ENCODE measurements around the gene RPA4.
"Not testable (repeated sequence)": the region's sequence is repeated elsewhere in the genome, so short reads cannot be mapped to it uniquely, and the experiment has no call there.

RPA4 gene, protein sequence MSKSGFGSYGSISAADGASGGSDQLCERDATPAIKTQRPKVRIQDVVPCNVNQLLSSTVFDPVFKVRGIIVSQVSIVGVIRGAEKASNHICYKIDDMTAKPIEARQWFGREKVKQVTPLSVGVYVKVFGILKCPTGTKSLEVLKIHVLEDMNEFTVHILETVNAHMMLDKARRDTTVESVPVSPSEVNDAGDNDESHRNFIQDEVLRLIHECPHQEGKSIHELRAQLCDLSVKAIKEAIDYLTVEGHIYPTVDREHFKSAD

DNA sequence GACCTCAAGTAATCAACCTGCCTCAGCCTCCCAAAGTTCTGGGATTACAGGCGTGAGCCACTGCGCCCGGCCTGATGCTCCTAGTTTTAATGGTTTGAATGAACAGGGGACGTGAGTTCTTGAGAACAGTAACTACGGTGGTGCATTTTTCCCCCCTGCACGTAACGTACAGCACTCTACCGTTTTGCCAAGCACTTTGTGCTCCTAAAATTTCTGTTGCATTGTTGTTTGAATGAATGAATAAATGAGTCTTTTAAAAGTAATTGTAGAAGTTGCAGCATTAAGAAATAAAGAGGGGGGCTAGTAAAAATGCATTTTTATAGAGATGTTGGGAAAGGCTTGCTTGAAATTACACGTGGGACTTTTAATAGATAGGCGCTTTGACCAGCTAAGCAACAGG lies at the start of gene RPA4:
Gene RPA4, plus strand, starts transcription at position 301 of the 400 bp plus-strand sequence. CDS start 403 bp downstream, outside the sequence.
- no peak for DNase-seq

DNA sequence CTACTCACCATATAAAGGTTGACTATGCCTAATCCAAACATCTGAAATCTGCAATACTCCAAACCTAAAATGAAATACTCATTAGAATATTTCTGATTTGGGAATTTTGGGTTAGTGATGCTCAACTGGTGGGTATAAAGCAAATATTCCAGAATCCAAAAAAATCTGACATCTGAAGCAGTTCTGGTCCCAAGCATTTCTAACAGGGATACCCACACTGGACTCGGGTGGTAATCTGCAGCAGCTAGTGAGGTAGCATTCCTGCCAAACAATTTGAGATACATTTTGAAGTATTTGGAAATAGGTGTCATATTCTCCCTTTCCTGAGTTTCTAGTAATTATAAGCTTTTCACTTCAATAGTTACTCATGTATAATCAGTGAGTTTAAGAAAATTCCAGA lies 49.6 kb upstream of the RPA4 start:
- no peak for DNase-seq

DNA sequence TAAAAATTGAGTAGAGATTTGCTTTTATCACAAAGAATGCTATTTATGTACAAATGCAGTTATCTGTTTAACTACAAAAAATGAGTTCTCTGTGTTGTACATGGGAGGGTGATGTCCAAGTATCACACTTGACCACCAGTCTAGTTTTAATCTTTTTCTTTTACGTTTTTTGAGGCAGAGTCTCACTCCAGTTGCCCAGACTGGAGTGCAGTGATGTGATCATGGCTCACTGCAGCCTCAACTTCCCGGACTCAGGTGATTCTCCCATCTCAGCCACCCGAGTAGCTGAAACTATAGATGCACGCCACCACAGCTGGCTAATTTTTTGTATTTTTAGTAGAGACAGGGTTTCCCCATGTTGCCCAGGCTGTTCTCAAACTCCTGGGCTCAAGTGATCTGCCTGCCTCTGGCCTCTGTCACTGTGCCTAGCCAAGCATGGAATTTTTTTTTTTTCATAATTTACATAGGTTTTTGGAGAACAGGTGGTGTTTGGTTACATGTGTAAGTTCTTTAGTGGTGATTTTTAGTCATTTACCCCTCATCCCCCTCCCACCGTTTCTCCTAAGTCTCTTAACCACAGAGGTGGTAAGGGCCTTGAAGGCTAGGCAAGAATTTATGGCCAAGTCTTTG lies 47.9 kb upstream of the RPA4 start:
- no peak for DNase-seq

DNA sequence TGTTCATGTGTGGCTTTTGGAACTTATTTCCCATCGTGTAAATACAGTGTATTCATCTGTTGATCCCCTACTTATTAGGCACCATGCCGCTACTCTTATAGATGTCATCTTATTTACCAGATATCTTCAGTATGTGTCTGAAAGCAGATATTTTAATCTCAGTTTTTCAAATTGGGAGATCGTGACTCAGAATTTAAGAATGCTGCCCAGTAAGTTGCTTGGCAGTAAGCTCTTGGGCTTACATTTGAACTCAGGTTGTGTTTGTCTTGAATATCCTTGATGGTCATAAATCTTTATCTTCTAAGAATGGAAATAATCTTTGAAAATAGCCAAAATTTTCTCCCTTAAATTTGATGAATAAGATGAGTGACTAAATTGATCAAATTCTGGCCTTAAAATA lies 45.9 kb upstream of the RPA4 start:
- no peak for DNase-seq

DNA sequence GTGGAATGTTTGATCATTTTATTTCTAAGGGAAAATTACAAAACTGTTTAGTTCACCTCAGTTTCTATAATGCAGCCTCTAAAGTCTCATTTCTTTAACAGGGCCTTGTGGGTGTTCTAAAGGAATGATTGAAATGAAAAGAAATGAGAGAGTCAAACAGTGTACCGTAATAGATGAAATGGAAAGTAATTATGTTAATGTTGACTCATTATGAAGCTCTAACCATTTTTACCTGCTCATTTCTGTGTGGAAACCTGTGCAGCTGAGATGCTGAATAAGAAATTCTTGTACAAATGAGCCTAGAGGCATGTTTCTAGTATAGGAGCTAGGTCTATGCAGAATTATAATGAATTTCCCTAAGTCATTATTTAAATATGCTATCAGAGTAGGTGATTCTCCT lies 45.2 kb upstream of the RPA4 start:
- no peak for DNase-seq

DNA sequence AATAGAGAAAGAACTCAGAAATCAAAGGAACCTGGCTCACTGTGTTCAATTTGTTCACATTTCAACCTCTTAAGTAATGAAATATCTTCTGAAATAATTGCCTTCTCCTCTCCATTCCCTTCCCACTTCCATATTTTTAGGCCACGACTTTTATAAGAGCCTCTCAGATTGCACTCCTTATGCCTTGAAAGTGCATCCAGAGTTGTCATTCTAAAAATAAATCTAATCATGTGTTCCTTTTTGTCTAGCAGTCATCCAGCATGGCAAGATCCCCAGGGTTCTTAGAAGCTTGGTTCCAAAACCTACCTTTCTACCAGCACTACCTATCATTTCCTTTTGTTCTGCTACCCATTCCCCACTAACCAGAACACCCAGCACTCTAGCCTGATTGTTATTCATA lies 42.4 kb upstream of the RPA4 start:
- no peak for DNase-seq

DNA sequence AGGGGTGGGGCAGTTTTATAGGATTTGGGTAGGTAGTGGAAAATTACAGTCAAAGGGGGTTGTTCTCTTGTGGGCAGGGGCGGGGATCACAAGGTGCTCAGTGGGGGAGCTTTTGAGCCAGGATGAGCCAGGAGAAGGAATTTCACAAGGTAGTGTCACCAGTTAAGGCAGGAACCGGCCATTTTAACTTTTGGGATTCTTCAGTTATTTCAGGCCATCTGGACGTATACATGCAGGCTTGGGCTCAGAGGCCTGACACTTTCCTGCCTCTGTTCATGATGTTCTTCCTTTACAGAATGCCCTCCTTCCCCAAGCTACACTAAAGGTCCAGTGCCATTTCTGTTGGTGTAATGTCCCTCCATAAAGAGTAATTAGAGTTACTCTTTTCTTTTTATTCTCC lies 41.8 kb upstream of the RPA4 start:
- not testable (repeated sequence) for DNase-seq

DNA sequence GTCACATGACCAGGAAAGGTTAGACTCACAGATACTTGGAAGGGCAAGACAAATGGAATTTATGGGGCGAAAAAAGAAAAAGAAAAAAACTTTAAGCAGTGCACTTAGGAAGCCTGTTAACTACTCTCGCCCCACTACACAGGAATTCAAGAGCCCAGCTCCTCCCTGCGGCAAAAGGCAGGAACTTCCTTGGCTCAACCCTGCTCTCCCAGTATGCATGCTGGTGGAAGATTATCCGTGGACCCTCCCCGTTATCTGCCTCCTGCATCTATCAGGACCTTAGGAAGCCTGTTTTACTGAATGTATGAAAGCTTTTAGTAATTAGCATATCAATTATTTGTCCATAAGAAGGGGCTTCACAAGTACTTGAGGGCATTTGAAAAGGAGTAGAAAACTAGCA lies 40.1 kb upstream of the RPA4 start:
- DNase-seq, result no peak

DNA sequence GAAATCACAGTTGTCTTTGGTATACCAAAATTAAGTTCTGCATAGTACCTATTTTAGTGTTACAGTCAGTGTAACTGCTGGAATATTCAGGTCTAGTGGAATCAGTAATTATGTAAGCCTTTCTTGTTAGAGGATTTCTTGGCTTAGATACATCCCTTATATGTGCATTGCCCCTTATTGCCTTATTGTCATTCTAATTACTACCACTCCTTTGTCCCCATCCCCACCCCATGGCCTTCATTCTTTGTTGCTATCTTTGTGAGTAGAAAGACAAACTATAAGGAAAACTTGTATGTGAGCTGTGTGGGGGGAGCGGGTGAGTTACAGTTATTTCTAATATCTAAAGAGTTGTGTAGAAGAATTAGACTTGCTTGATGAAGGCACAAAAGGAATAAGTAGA lies 36.9 kb upstream of the RPA4 start:
- DNase-seq, result no peak

DNA sequence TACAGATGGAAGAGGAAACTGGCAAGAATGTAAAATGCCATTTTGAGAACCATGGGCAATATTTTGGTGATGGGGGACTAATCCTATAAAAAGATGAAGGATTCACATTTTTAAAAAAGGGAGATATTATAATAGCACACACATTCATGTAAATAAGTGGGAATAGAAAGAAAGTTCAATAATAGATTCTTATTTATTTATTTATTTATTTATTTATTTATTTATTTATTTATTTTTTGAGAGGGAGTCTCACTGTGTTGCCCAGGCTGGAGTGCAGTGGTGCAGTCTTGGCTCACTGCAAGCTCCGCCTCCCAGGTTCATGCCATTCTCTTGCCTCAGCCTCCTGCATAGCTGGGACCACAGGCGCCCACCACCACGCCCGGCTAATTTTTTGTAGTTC lies 24.3 kb upstream of the RPA4 start:
- DNase-seq, result not testable (repeated sequence)

DNA sequence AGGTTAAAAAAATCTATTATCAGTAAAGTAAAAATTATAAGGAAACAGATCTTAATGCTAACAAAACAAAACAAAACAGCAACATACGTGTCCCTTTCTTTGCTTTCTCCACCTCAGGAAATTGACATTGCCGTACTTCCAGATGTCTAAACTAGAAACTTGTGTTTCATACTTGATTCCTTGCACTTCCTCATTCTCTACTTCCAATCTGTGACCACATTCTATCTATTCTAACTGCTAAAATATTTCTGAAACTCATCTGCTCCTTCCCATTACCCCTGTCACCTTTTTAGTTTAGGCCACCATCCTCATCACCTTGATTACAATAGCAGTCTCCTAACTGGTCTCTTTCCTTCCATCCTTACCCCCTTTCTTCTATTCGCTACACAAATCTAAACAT lies 22.5 kb upstream of the RPA4 start:
- no peak for DNase-seq

DNA sequence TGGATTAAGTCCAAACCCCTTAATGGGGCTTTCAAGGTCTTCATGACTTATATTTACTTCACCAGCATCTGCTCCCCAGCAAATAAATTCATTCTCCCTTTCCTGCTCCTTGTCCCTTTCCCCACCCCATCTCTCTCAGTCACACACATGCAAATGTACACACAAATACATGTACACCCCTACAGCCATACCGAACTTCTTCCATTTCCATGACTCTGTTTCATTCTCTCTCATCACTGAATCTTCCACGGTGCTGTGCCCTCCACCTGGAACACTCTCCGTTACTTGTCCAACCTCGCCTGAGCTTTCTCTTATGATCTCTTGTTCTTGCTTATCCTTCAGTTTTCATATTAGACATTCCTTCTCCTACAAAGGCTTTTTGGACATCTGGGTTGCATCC lies 22.0 kb upstream of the RPA4 start:
- DNase-seq, result no peak

DNA sequence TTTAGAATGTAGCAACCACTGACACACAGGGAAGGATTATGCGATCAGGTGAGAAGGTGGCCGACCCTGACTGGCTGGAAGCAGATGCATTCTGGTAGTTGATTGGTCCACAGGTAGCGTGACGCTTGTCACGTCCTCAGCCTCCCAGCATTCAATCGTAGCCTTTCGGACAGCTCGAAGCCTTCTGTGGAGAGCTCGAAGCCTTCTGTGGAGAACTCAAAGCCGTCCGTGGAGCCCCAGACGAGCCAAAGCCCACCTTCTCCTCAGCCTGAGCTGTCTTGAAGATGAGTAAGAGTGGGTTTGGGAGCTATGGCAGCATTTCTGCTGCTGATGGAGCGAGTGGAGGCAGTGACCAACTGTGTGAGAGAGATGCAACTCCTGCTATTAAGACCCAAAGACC lies 319 bp downstream of the RPA4 start:
- no peak for DNase-seq

DNA sequence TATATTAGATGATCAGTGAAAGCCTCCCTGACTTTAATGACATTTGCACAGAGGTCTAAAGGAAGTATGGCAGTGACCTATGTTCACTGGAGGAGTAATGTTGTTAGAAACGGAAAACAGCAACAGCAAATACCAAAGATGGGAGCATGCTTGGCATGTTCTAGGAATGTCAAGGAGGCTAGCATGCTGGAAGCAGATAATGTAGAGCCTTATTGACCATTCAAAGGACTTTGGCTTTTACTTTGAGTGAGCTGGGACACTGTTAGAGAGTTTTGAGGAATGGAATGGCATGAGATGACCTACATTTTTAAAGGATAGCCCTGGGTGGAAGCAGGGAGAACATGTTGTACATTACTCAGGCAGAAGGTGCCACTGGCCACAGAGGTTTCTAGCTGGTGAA lies 6.0 kb downstream of the RPA4 start:
- DNase-seq, result no peak

DNA sequence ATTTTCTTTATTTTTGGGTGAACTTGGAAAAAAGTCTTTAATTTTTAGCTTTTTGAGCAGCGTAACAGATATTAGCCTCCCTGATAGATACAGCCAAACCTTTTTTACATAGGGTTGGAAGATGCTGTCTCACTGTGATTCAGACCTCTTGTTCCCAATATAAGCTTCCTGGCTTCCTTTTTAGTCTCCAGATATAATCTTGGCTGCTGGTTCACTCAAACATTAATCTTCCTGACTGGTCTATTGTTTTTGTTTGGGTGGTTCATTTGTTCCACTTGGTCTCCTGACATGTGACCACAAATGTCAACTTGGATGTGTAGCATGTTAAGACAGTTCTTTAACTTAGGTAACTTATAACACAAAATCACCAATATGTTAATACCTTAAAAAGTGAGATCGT lies 23.0 kb downstream of the RPA4 start:
- DNase-seq, result no peak

DNA sequence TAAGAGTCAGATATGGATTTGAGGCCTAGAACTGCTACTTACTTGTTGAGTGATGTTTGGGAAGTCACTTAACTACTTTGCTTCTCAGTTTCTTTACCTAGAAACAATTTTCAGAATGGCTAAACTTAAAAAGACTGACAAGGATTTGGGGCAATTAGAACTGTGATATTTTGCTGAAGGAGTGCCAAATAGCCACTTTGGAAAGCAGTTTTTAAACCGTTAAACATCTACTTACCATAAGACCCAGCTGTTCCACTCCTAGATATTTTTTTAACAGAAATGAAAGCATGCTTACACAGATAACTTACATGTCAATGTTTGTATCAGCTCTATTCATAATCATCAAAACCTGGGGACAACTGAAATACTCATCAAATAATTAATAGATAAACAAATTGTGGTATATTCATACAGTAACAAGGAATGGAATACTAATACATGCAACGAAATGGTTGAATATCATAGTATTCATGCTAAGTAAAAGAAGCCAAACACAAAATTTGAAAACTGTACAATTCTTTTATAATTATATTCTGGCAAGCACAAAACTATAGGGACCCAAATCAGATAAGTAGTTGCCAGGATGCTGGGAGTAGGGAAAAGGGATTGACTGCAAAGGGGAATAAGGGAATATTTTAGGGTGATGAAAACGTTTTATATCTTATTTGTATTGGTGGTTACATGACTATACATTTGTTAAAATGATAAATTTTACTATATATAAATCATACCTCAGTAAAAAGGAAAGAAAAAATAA lies 24.0 kb downstream of the RPA4 start:
- no peak for DNase-seq

DNA sequence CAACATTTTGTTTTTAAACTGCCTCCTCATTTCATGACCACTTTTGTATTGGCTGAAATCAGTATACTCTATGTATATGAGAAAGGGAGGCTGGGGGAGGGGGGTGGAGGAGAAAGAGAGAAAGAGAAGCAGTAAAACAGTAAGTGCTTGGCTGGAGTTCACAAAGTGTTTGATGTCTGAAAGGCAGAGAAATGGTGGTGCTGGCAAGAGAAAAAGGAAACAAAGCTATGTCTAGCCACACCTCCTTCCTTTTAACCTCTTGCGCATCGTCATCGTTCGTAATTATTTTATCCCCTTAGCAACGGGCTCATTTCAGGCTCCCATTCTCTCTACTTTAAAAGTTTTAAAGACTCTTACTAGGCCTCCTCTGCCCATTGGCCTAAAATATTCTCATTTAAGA lies 25.6 kb downstream of the RPA4 start:
- no peak for DNase-seq

DNA sequence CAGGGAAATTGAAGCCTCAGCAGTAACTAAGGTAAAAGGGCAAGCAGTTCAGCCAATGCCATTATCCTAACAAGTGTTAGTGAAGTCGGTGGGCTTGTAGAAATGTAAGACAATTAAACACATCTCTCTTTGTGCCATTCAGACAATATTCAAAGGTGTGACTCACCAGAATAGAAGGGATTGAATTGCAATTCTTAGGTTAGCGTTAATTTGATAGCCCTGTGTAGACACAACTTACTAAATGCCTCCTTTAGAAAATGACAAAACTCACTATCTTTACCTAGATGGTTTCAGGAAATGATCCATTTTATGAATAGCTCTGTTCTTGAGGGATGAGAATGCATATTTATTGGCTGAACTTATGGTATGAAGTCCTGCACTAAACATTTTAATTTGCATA lies 35.2 kb downstream of the RPA4 start:
- no peak for DNase-seq

DNA sequence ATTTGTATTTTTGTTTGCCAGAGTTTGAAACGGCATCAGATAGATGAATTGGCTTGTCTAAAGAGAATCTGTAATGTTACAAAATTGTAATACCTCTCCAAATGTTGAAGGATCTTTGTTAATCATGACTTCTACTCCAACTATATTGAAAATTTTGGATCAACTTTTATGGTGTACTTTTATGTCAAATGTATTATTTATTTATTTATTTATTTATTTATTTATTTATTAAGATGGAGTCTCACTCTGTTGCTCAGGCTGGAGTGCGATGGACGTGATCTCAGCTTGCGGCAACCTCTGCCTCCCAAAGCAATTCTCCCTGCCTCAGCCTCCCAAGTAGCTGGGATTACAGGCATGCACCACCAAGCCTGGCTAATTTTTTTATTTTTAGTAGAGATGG lies 36.0 kb downstream of the RPA4 start:
- DNase-seq, result no peak

DNA sequence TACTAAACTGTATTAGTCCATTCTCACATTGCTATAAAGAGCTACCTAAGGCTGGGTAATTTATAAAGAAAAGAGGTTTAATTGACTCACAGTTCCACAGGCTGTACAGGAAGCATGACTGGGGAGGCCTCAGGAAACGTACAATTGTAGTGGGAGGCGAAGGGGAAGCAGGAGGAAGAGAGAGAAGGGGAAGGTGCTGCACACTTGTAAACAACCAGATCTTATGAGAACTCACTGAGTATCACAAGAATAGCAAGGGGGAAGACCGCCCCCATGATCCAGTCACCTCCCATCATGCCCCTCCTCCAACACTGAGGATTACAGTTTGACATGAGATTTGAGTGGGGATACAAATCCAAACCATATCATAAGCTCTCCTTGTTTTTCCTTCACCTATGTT lies 40.9 kb downstream of the RPA4 start:
- DNase-seq, result no peak

DNA sequence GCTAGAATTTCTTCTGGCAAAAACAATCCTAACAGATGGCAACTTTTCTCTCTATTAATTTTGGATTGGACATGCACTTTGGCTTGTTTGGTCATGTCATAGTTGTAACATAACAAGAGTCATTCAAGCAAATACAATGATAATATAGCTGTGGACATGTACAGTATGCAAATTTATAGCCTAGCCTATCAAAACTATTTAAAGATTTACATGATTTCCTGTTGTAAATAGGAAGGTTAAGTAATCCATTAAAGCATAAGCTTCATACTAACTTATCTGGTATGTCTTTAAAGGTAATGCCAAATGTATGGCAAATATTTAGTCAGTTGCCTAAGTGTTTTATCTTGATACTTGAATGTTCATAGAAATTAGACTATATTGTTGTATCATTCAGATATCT lies 45.3 kb downstream of the RPA4 start:
- DNase-seq, result no peak

All from retina (tissue), 1 donor.